Measurements from ENCODE around the gene KCNQ5. TPM values are rescaled to one million over a fixed set of nuclear protein-coding genes. Genes with fewer than 3 reads are reported as not detected.
"Not testable (repeated sequence)": the region's sequence is repeated elsewhere in the genome, so short reads cannot be mapped to it uniquely, and the experiment has no call there.

KCNQ5 gene
- polyA plus RNA-seq, 3 donors, result not detected

DNA sequence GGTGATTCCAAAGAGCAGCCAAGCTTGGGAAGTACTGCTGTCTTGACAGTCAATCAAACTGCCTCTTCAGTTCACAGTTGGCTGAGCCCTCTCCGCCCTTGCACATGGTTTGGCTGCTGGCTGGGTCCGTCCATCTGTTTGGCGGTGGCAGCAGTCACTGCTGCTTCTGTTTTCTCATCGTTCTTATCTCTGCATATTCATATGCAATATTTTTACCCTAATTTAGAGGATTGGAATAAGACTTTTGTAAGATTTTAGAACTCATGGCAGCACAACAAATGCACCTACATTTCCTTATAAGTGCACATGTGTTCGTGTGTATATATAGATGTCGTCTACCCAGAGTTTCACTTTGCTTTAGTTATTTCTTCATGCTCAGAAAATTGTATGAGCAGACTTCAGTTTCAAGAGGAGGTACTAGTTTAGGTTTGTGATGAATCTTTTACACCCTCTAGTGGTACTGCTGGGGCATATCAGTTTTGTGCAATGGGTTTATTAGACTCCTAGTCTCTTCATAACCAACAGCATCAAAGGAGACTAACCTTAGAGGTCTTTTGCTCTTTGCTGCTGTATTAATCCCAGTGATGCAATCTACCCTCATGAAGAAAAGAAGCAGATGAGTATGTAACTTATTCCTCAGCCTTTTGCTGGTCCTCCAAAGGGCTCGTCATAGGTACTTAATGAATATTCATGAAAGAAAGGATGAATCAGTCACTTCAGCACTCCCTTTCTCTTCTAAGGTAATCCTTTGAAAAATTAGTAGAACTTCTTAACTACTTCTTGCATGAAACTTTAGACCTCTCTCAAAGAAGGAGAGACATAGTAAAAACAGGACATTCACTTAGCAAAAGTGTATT is 559.1 kb downstream of the KCNQ5 start:
- H3K4me2 ChIP-seq (replicated peaks; ENCODE audit: extremely low read depth, low read length, poor library complexity, severe bottlenecking), result peak overlapping the region; percentile 30
- Mint-ChIP-seq H3K4me3 (peak overlapping the region; percentile 58 to 71), H3K27me3 (ENCODE audit: low read depth in 3 of 3) (no peaks in the 10 kb centered on the region), H3K4me1 (peaks cover 9% of the 10 kb centered on the region), H3K36me3 (no peaks in the 10 kb centered on the region), H3K27ac (no peak overlapping the region), H3K9me3 (no peaks in the 10 kb centered on the region)
- H3K4me1 ChIP-seq (ENCODE audit: control insufficient read depth in 1 of 2, insufficient read depth in 2 of 2, low read length in 2 of 2), result peaks cover 0 to 3% of the 10 kb centered on the region in 2 donors
- TF ChIP-seq, protein P1, sequence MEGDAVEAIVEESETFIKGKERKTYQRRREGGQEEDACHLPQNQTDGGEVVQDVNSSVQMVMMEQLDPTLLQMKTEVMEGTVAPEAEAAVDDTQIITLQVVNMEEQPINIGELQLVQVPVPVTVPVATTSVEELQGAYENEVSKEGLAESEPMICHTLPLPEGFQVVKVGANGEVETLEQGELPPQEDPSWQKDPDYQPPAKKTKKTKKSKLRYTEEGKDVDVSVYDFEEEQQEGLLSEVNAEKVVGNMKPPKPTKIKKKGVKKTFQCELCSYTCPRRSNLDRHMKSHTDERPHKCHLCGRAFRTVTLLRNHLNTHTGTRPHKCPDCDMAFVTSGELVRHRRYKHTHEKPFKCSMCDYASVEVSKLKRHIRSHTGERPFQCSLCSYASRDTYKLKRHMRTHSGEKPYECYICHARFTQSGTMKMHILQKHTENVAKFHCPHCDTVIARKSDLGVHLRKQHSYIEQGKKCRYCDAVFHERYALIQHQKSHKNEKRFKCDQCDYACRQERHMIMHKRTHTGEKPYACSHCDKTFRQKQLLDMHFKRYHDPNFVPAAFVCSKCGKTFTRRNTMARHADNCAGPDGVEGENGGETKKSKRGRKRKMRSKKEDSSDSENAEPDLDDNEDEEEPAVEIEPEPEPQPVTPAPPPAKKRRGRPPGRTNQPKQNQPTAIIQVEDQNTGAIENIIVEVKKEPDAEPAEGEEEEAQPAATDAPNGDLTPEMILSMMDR (IDR thresholded peaks at IDR 0.05), result peak; percentile 85
- no peaks in the 10 kb centered on the region for H3K79me2 ChIP-seq (ENCODE audit: insufficient read depth, low read length)
- no peaks in the 10 kb centered on the region for H4K20me1 ChIP-seq (ENCODE audit: insufficient read depth, low read length)
- DNase-seq, result peak; percentile 11 to 44 (median 24)
- H2AFZ ChIP-seq (ENCODE audit: insufficient read depth, low read depth, low read length, poor library complexity, severe bottlenecking), result peak overlapping the region; percentile 47
- H3K9ac ChIP-seq (ENCODE audit: insufficient read depth, low read length, poor library complexity, severe bottlenecking), result no peak overlapping the region
- H3K4me3 ChIP-seq (replicated peaks in 1 of 3; ENCODE audit: low read depth in 2 of 3, low read length in 3 of 3), result peak overlapping the region in 2 of 3 experiments; percentile 40 to 43
- no peaks in the 10 kb centered on the region for H3K27me3 ChIP-seq (ENCODE audit: control insufficient read depth in 2 of 2, insufficient read depth in 2 of 2, low read length in 2 of 2)
- intact Hi-C loops (cut with micrococcal nuclease), result no loop called here
- 100% methylated on average over 1 of the region's 7 CpGs for WGBS (ENCODE audit: insufficient coverage)
- no peaks in the 10 kb centered on the region for H3K36me3 ChIP-seq (replicated peaks in 1 of 2; ENCODE audit: control insufficient read depth in 1 of 2, insufficient read depth in 2 of 2, low read length in 2 of 2)
- no peaks in the 10 kb centered on the region for H3K9me3 ChIP-seq (replicated peaks in 1 of 2; ENCODE audit: control insufficient read depth in 1 of 2, insufficient read depth in 1 of 2, low read length in 2 of 2)
- no peak overlapping the region for H3K27ac ChIP-seq (ENCODE audit: low read depth in 1 of 2, low read length in 2 of 2)

DNA sequence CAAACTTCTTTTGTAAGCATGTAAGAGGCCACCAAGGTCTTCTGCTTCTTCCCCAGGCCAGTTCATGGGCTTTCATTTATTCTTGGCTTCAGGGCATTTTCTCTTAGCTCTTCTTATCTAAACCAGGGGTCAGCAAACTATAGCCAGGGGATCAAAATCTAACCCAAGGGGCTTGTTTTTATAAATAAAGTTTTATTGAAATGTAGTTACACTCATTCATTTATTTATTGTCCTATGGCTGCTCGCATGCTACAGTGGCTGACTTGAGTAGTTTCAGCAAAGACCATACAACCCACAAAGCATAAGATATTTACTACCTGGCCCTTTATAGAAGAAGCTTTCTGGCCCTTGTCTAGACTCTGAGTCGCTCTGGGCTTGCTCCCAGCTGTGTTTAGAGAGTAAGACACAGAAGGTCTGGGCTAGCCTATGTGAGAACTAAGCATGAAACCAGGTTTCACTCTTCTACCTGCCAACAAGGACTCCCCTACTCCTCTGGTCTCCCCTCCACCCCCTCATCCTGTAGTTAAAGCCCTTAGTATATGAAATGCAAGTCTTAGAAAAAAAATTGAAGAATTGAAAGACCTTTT is 560.2 kb downstream of the KCNQ5 start:
- TF ChIP-seq, protein P1 (IDR thresholded peaks at IDR 0.05), result no peak
- Histone ChIP-seq H2AFZ (ENCODE audit: insufficient read depth, low read depth, low read length, poor library complexity, severe bottlenecking) (no peak overlapping the region), H4K20me1 (ENCODE audit: insufficient read depth, low read length) (no peaks in the 10 kb centered on the region), H3K27me3 (ENCODE audit: control insufficient read depth in 2 of 2, insufficient read depth in 2 of 2, low read length in 2 of 2) (no peaks in the 10 kb centered on the region), H3K4me1 (ENCODE audit: control insufficient read depth in 1 of 2, insufficient read depth in 2 of 2, low read length in 2 of 2) (peaks cover 0 to 3% of the 10 kb centered on the region in 2 donors), H3K27ac (ENCODE audit: low read depth in 1 of 2, low read length in 2 of 2) (no peak overlapping the region), H3K9me3 (replicated peaks in 1 of 2; ENCODE audit: control insufficient read depth in 1 of 2, insufficient read depth in 1 of 2, low read length in 2 of 2) (no peaks in the 10 kb centered on the region), H3K4me2 (replicated peaks; ENCODE audit: extremely low read depth, low read length, poor library complexity, severe bottlenecking) (no peak overlapping the region), H3K4me3 (replicated peaks in 1 of 3; ENCODE audit: low read depth in 2 of 3, low read length in 3 of 3) (no peak overlapping the region), H3K79me2 (ENCODE audit: insufficient read depth, low read length) (no peaks in the 10 kb centered on the region), H3K36me3 (replicated peaks in 1 of 2; ENCODE audit: control insufficient read depth in 1 of 2, insufficient read depth in 2 of 2, low read length in 2 of 2) (no peaks in the 10 kb centered on the region), H3K9ac (ENCODE audit: insufficient read depth, low read length, poor library complexity, severe bottlenecking) (no peak overlapping the region)
- intact Hi-C loops (cut with micrococcal nuclease), result no loop called here
- Mint-ChIP-seq H3K9me3 (no peaks in the 10 kb centered on the region), H3K4me1 (peaks cover 9% of the 10 kb centered on the region), H3K27me3 (ENCODE audit: low read depth in 3 of 3) (no peaks in the 10 kb centered on the region), H3K36me3 (no peaks in the 10 kb centered on the region), H3K27ac (no peak overlapping the region), H3K4me3 (no peak overlapping the region)
- no CpG with 5 or more reads among the region's 2 CpGs for WGBS (ENCODE audit: insufficient coverage)
- no peak for DNase-seq

GRCh38 chr6:73193302-73193701 is 571.4 kb downstream of the KCNQ5 start:
- H3K36me3 Mint-ChIP-seq; H3K27me3 Mint-ChIP-seq (ENCODE audit: low read depth in 3 of 3); H3K27ac Mint-ChIP-seq; H2AFZ ChIP-seq (ENCODE audit: insufficient read depth, low read depth, low read length, poor library complexity, severe bottlenecking); H3K27me3 ChIP-seq (ENCODE audit: control insufficient read depth in 2 of 2, insufficient read depth in 2 of 2, low read length in 2 of 2); H3K4me1 Mint-ChIP-seq; H3K9ac ChIP-seq (ENCODE audit: insufficient read depth, low read length, poor library complexity, severe bottlenecking); H3K9me3 ChIP-seq (replicated peaks in 1 of 2; ENCODE audit: control insufficient read depth in 1 of 2, insufficient read depth in 1 of 2, low read length in 2 of 2); H3K4me1 ChIP-seq (ENCODE audit: control insufficient read depth in 1 of 2, insufficient read depth in 2 of 2, low read length in 2 of 2); DNase-seq; intact Hi-C loops (cut with micrococcal nuclease); H3K4me3 Mint-ChIP-seq; H4K20me1 ChIP-seq (ENCODE audit: insufficient read depth, low read length); H3K4me2 ChIP-seq (replicated peaks; ENCODE audit: extremely low read depth, low read length, poor library complexity, severe bottlenecking); H3K79me2 ChIP-seq (ENCODE audit: insufficient read depth, low read length); H3K9me3 Mint-ChIP-seq; H3K27ac ChIP-seq (ENCODE audit: low read depth in 1 of 2, low read length in 2 of 2); H3K36me3 ChIP-seq (replicated peaks in 1 of 2; ENCODE audit: control insufficient read depth in 1 of 2, insufficient read depth in 2 of 2, low read length in 2 of 2); H3K4me3 ChIP-seq (replicated peaks in 1 of 3; ENCODE audit: low read depth in 2 of 3, low read length in 3 of 3): not testable (repeated sequence)
- 100% methylated on average over 1 of the region's 4 CpGs for WGBS (ENCODE audit: insufficient coverage)

Measured in CD14-positive monocyte (primary cell).